ENCODE measurements around the gene CTDSPL.

GRCh38 chr3:37984051-37984450, 122.4 kb downstream of the CTDSPL start:
- TF ChIP-seq CTCF (IDR thresholded peaks at IDR 0.05) (no peak), POLR2A (IDR thresholded peaks at IDR 0.05) (no peak), POLR2AphosphoS5 (IDR thresholded peaks at IDR 0.05) (no peak), EP300 (IDR thresholded peaks at IDR 0.05) (no peak)
